GM06990 (cell line): ENCODE results near the gene ATP8B2.
A peak's percentile ranks its signal among the peaks of the same experiment; 100 is the strongest.

Experiments
- DNase-seq: peaks from one replicate; pipeline ENCODE4 v3.0.0-alpha.2; 2011; ENCODE audit not compliant: insufficient read length; ENCODE audit errors: extremely low read depth
- H3K27me3 ChIP-seq: replicated peaks from 2 replicates; pipeline ENCODE4 v1.6.0; 2011; ENCODE audit warnings: low read length; ENCODE audit not compliant: control insufficient read depth, insufficient read depth
- H3K36me3 ChIP-seq: 2 replicates; pipeline ENCODE4 v1.5.1; 2011; ENCODE audit warnings: low read length; ENCODE audit not compliant: control insufficient read depth, insufficient read depth
- H3K4me3 ChIP-seq: replicated peaks from 2 replicates; pipeline ENCODE4 v1.5.1; 2011; ENCODE audit warnings: low read depth, mild to moderate bottlenecking, control low read depth, low read length
- TF ChIP-seq, protein P1 (sequence below): IDR thresholded peaks from 2 replicates; pipeline ENCODE4 v1.5.1; 2011; ENCODE audit warnings: low read length, control low read depth, mild to moderate bottlenecking, inconsistent platforms; ENCODE audit not compliant: insufficient read depth, poor library complexity, severe bottlenecking

The ATP8B2 gene

DNA sequence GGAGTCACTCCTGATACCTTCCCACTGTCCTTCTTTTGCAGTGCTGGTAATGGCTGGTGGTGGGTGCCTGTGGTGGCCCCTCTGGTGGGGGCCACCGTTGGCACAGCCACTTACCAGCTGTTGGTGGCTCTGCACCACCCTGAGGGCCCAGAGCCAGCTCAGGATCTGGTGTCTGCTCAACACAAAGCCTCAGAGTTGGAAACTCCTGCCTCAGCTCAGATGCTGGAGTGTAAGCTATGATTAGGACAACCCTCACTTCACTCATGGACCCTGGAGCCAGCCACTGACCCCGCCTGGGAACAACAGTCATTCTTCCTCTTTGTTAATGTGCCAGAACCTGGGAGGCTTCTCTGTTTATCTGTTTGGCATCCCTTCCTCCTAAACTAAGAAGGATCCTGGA is 1.1 kb upstream of the ATP8B2 start:
- no peak overlapping the region for H3K4me3 ChIP-seq
- DNase-seq, result no peak
- no peaks in the 10 kb centered on the region; the same call in 1 of the 2 replicates for H3K27me3 ChIP-seq
- H3K36me3 ChIP-seq, result no peaks in the 10 kb centered on the region
- TF ChIP-seq, protein P1, sequence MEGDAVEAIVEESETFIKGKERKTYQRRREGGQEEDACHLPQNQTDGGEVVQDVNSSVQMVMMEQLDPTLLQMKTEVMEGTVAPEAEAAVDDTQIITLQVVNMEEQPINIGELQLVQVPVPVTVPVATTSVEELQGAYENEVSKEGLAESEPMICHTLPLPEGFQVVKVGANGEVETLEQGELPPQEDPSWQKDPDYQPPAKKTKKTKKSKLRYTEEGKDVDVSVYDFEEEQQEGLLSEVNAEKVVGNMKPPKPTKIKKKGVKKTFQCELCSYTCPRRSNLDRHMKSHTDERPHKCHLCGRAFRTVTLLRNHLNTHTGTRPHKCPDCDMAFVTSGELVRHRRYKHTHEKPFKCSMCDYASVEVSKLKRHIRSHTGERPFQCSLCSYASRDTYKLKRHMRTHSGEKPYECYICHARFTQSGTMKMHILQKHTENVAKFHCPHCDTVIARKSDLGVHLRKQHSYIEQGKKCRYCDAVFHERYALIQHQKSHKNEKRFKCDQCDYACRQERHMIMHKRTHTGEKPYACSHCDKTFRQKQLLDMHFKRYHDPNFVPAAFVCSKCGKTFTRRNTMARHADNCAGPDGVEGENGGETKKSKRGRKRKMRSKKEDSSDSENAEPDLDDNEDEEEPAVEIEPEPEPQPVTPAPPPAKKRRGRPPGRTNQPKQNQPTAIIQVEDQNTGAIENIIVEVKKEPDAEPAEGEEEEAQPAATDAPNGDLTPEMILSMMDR, result no peak

DNA sequence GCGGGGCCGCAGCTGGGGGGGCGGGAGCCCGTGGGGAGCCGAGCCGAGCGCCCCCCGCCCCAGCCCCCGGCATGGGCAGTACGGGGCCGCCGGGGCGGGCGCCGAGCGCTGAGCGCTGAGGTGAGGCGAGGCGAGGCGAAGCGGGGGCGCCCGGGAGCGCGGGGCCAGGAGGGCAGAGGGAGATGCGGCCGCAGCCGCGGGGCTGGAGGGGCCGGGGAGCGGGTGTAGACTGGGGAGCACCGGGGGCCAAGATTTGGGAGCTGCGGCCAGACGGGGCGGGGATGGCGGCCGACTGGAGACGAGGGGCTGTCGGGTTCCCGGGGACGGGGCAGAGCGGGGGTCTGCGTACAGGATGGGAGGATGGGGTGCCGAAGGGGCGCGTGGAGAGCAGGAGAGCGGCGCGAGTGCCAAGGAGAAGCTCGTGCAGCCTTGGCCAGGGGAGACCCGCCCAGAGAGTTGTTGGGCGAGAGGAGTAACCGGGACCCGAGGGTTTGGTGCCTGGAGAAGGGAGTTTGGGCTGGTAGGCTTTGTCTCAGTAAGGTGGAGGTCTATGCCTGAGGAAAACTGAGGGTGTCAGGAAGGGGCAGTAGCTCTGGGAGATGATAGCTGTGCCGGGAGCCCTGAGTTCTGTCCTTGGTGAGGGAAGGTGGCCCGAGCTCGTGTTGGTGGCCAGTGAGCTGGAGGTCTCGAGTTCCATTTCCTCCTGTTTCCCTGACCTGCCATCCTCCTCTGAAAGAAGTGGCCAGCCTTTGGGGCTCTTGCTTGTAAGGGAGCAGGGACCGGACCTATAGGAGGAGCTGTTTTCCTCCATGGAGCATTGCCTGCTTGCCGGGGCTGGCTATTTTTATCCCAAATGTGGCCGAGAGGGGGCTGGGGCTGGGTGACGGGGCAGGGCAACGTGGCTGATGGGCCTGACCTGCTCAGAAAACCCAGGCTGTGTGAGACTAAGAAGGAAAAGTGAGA is 539 bp downstream of the ATP8B2 start:
- H3K4me3 ChIP-seq, result peak overlapping the region; percentile 86
- TF ChIP-seq, protein P1, result peak; percentile 33
- no peaks in the 10 kb centered on the region; the same call in 1 of the 2 replicates for H3K27me3 ChIP-seq
- peak; percentile 41 for DNase-seq
- H3K36me3 ChIP-seq, result 0 out of 2 replicates have a peak, but pooled peaks cover 2% of the 10 kb centered on the region

DNA sequence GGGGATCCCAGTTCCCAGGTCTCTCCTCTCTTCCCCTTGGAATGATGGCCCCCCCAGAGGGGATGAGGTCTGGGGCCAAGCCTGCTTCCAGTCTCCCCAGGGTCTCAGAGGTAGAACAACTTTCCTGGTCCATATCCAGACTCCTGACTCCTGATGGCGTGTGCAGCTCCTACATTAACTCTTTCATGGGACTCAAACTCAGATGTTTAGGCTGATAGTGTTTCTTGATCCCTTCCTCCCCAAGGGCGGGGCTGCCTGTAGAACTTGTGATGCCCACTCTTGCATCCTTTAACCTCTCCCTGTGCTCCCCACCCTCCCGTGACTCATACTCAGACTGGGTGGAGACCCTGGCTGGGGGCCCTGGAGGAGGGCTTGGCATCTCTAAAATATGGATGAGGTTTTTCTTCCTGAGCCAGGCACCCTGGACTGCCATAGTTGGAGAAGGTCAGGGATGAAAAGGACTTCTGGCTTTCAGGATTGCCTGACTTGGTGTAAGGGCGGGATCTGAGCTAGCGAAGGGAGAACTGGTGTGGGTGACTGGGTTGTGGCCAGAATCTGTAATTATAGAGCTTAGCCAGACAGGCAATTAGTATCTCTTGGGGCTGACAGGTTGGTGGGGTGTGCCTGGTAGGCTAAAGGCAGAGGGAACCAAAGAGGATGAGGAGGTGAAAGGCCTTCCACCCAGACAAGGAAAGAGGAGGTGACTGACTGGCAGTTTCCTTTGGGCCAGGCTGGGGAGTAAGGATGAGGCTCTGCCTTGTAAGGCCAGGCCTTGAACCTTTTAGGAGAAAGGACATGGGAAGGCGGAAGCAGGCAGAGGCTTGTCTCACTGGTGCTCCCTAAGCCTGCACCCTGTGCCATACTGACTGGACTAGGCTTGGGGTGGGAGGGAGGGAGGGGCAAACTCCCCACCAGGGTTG is 1.5 kb downstream of the ATP8B2 start:
- Histone ChIP-seq H3K36me3 (peaks cover 2% of the 10 kb centered on the region; the same call in 1 of the 2 replicates), H3K4me3 (peak overlapping the region; percentile 86), H3K27me3 (no peaks in the 10 kb centered on the region; the same call in 1 of the 2 replicates)
- DNase-seq, result no peak
- TF ChIP-seq, protein P1, result no peak

DNA sequence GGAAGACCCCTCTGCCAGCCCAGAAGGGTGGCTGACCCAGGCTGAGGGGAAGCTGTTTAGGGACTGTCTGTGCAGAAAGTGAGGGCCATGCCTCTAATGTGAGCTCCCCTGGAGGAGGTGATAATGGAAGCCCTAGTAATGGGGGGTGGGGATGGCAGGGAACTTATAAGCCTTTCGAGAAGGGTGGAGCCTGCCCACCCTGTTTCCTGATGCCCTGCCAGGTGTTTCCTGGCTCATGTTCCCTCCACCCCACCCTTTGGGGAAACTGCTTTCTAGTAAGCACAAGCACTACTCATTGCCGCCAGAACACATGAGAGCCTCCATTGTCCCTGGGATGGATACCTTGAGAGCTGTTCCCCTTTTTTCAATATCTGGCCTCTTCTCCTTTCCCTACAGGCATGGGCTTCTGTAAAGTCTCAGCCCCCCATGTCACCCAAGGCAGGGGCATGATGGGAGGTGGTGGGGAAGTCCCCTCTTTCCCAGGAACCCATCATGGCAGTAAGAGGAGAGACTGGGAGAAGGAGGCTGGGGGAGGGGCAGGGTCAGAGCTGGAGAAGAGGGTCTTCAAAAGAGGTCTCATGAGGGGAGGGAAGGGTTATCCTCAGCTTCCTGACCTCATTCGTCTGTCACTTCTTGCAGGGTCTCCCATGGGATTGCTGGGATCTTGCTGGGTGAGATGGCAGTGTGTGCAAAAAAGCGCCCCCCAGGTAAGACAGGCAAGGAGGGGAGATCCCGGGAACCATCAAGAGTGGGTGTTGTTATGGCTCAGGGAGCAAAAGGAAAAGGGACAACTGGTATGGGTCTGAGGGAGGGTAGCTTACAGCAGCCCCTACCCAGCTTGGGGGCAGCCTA is 2.4 kb downstream of the ATP8B2 start:
- Histone ChIP-seq H3K4me3 (peak overlapping the region; percentile 64), H3K36me3 (peaks cover 2% of the 10 kb centered on the region; the same call in 1 of the 2 replicates), H3K27me3 (no peaks in the 10 kb centered on the region; the same call in 1 of the 2 replicates)
- DNase-seq, result peak; percentile 35
- TF ChIP-seq, protein P1, result no peak
